CD14-positive monocyte (primary cell): ENCODE measurements around the gene LARGE2. TPM values are rescaled to one million over a fixed set of nuclear protein-coding genes. Genes with fewer than 3 reads are reported as not detected.

Experiments
- DNase-seq, 3 donors: peaks; one replicate each; pipeline ENCODE4 v3.0.0-alpha.2; 2011 to 2022
- H2AFZ ChIP-seq: 2 replicates; pipeline ENCODE4 v1.6.0; 2012; ENCODE audit warnings: mild to moderate bottlenecking, low read depth, low read length, inconsistent platforms; ENCODE audit not compliant: insufficient read depth, poor library complexity, severe bottlenecking
- H3K27ac ChIP-seq, 2 donors: 1 replicate in 1 of 2; 2 replicates in 1 of 2; pipeline ENCODE4 v1.5.1; 2012 to 2013; ENCODE audit warnings: low read length in 2 of 2, control low read depth in 1 of 2, inconsistent platforms in 1 of 2, low read depth in 1 of 2, mild to moderate bottlenecking in 1 of 2
- H3K27me3 ChIP-seq, 2 donors: one replicate each; pipeline versions ENCODE4 v1.6.0 to v1.6.1; 2011 to 2013; ENCODE audit warnings: low read length in 2 of 2; ENCODE audit not compliant: control insufficient read depth in 2 of 2, insufficient read depth in 2 of 2
- H3K36me3 ChIP-seq, 2 donors: replicated peaks in 1 of 2; 1 replicate in 1 of 2; 2 replicates in 1 of 2; pipeline versions ENCODE4 v1.5.1 to v1.6.1; 2012 to 2013; ENCODE audit warnings: low read length in 2 of 2, control low read depth in 1 of 2, inconsistent platforms in 1 of 2, mild to moderate bottlenecking in 1 of 2; ENCODE audit not compliant: insufficient read depth in 2 of 2, control insufficient read depth in 1 of 2
- H3K4me1 ChIP-seq, 2 donors: 1 replicate in 1 of 2; 2 replicates in 1 of 2; pipeline versions ENCODE4 v1.5.1 to v1.6.1; 2012 to 2013; ENCODE audit warnings: low read length in 2 of 2, control low read depth in 1 of 2, inconsistent platforms in 1 of 2, mild to moderate bottlenecking in 1 of 2, moderate library complexity in 1 of 2; ENCODE audit not compliant: insufficient read depth in 2 of 2, control insufficient read depth in 1 of 2
- H3K4me2 ChIP-seq: replicated peaks from 2 replicates; pipeline ENCODE3; 2012; ENCODE audit warnings: low read length, moderate library complexity, mild to moderate bottlenecking; ENCODE audit not compliant: poor library complexity, severe bottlenecking; ENCODE audit errors: extremely low read depth
- H3K4me3 ChIP-seq, 3 experiments: fragments of 200-600 bp in 1 of 3; sonication (generic) in 1 of 3; replicated peaks in 1 of 3; 1 replicate in 2 of 3; 2 replicates in 1 of 3; pipeline ENCODE4 v1.5.1; 2011 to 2013; ENCODE audit warnings: low read length in 3 of 3, mild to moderate bottlenecking in 3 of 3, control low read depth in 2 of 3, low read depth in 2 of 3, inconsistent platforms in 1 of 3, moderate library complexity in 1 of 3
- H3K79me2 ChIP-seq: 2 replicates; pipeline ENCODE4 v1.6.0; 2012; ENCODE audit warnings: mild to moderate bottlenecking, control low read depth, inconsistent platforms, low read length, moderate library complexity; ENCODE audit not compliant: insufficient read depth
- H3K9ac ChIP-seq: 2 replicates; pipeline ENCODE4 v1.6.0; 2017; ENCODE audit warnings: low read length, mild to moderate bottlenecking; ENCODE audit not compliant: insufficient read depth, poor library complexity, severe bottlenecking
- H3K9me3 ChIP-seq, 2 donors: replicated peaks in 1 of 2; 1 replicate in 1 of 2; 2 replicates in 1 of 2; pipeline versions ENCODE4 v1.5.1 to v1.6.1; 2012 to 2013; ENCODE audit warnings: low read length in 2 of 2, control low read depth in 1 of 2; ENCODE audit not compliant: control insufficient read depth in 1 of 2, insufficient read depth in 1 of 2
- H4K20me1 ChIP-seq: 2 replicates; pipeline ENCODE4 v1.6.0; 2012; ENCODE audit warnings: mild to moderate bottlenecking, low read length, control low read depth, moderate library complexity; ENCODE audit not compliant: insufficient read depth
- H3K27ac Mint-ChIP-seq, 7 donors: one replicate each; pipeline ENCODE4 v1.8.0; 2020; ENCODE audit warnings: mild to moderate bottlenecking in 7 of 7, mixed read lengths in 7 of 7, moderate library complexity in 6 of 7, inconsistent platforms in 2 of 7
- H3K27me3 Mint-ChIP-seq, 3 donors: one replicate each; pipeline ENCODE4 v1.8.0; 2021 to 2022; ENCODE audit warnings: low read depth in 3 of 3, mild to moderate bottlenecking in 3 of 3, mixed read lengths in 3 of 3, moderate library complexity in 3 of 3, inconsistent platforms in 1 of 3
- H3K36me3 Mint-ChIP-seq, 2 donors: one replicate each; pipeline ENCODE4 v1.8.0; 2020; ENCODE audit warnings: mixed read lengths in 2 of 2, inconsistent platforms in 1 of 2, mild to moderate bottlenecking in 1 of 2
- H3K4me1 Mint-ChIP-seq: one replicate; pipeline ENCODE4 v1.8.0; 2020; ENCODE audit warnings: mild to moderate bottlenecking, mixed read lengths
- H3K4me3 Mint-ChIP-seq, 2 donors: one replicate each; pipeline ENCODE4 v1.8.0; 2020; ENCODE audit warnings: mild to moderate bottlenecking in 2 of 2, mixed read lengths in 2 of 2, moderate library complexity in 1 of 2
- H3K9me3 Mint-ChIP-seq, 7 donors: one replicate each; pipeline ENCODE4 v1.8.0; 2020 to 2022; ENCODE audit warnings: mixed read lengths in 7 of 7, mild to moderate bottlenecking in 6 of 7, moderate library complexity in 6 of 7, inconsistent platforms in 2 of 7
- WGBS: methylation state at CpG from one replicate; pipeline ENCODE4 v1.1.5; 2013; ENCODE audit warnings: missing lambda C conversion rate; ENCODE audit not compliant: insufficient coverage; 5-methylcytosine and 5-hydroxymethylcytosine counted together
- intact Hi-C, 2 donors: fragments of 100-400 bp; cut with micrococcal nuclease; formaldehyde crosslinking; loops; one replicate each; pipeline versions ENCODE4 v1.15.0 to v1.15.1; 2023
- polyA plus RNA-seq, 3 donors: library from polyadenylated mRNA; depleted of rRNA in 1 of 3; unstranded in 2 of 3; stranded (reverse) in 1 of 3; fragments of 300-500 nt in 2 of 3; fragments of >200 nt in 1 of 3; fragmentation: Illumina TruSeq in 2 of 3; gene quantifications; 1 replicate in 2 of 3; 2 replicates in 1 of 3; pipeline ENCODE4 v1.2.3, GENCODE V29; 2012 to 2021
- TF ChIP-seq, protein P1 (sequence below): fragments of 200-600 bp; IDR thresholded peaks from one replicate; pipeline ENCODE4 v1.8.0; 2022; ENCODE audit warnings: antibody characterized with exemption, mild to moderate bottlenecking

The LARGE2 gene
- polyA plus RNA-seq, 3 donors, result 0.12 TPM; not detected in 2

DNA sequence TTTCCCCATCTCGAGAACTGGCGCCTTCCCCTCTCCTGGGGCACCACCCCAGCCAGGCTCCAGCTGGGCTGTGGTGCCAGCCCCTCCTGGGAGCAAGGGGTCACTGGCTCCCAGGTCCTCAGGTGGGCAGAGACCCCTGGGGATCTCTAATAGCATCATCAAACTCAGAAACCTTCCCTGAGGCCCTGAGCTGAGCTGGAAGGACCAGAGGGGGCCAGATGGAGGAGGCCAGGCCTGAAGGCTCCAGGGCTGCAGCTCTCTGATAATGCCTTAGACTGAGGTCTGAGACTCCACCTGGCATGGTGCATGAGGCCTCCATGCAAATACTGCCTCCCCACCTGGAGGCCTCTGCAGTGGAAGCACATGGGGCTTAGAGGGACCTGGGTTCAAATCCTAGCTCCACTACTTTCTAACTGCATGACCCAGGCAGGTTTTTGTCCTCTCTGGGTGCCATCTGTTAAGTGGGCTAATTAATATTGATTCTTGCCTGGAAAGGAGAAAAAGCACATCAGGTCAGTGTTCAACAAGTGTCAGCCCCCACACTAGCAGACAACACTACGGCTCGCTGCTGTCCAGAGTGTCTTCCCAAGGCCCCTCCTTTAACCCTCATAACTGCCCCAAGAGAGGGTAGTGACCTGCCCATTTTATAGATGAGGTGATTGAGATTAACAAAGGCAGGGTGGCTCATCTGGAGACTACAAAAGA is 35.5 kb upstream of the LARGE2 start:
- peaks cover 0 to 5% (median 0%) of the 10 kb centered on the region in 7 donors for H3K9me3 Mint-ChIP-seq
- no peak overlapping the region for H2AFZ ChIP-seq
- H3K4me1 Mint-ChIP-seq, result peaks cover 3% of the 10 kb centered on the region
- H3K36me3 Mint-ChIP-seq, result peaks cover 5 to 6% of the 10 kb centered on the region in 2 donors
- H3K27ac ChIP-seq, result no peak overlapping the region
- H3K27ac Mint-ChIP-seq, result no peak overlapping the region
- H3K9ac ChIP-seq, result no peak overlapping the region
- peaks cover 5 to 6% of the 10 kb centered on the region in 2 donors for H3K36me3 ChIP-seq
- WGBS, result no CpG with 5 or more reads among the region's 4 CpGs
- H3K9me3 ChIP-seq, result no peaks in the 10 kb centered on the region
- peaks cover 20 to 46% (median 29%) of the 10 kb centered on the region in 3 donors for H3K27me3 Mint-ChIP-seq
- no peak overlapping the region for H3K4me3 ChIP-seq
- no peaks in the 10 kb centered on the region for H3K79me2 ChIP-seq
- H4K20me1 ChIP-seq, result peaks cover 25% of the 10 kb centered on the region
- peaks cover 5 to 6% of the 10 kb centered on the region in 2 donors for H3K4me1 ChIP-seq
- H3K4me3 Mint-ChIP-seq, result peak overlapping the region in 1 of 2 donors; percentile 37
- TF ChIP-seq, protein P1, sequence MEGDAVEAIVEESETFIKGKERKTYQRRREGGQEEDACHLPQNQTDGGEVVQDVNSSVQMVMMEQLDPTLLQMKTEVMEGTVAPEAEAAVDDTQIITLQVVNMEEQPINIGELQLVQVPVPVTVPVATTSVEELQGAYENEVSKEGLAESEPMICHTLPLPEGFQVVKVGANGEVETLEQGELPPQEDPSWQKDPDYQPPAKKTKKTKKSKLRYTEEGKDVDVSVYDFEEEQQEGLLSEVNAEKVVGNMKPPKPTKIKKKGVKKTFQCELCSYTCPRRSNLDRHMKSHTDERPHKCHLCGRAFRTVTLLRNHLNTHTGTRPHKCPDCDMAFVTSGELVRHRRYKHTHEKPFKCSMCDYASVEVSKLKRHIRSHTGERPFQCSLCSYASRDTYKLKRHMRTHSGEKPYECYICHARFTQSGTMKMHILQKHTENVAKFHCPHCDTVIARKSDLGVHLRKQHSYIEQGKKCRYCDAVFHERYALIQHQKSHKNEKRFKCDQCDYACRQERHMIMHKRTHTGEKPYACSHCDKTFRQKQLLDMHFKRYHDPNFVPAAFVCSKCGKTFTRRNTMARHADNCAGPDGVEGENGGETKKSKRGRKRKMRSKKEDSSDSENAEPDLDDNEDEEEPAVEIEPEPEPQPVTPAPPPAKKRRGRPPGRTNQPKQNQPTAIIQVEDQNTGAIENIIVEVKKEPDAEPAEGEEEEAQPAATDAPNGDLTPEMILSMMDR, result no peak
- peaks cover 14 to 26% of the 10 kb centered on the region in 2 donors for H3K27me3 ChIP-seq
- intact Hi-C loops, result no loop called here
- no peak overlapping the region for H3K4me2 ChIP-seq
- DNase-seq, result no peak

DNA sequence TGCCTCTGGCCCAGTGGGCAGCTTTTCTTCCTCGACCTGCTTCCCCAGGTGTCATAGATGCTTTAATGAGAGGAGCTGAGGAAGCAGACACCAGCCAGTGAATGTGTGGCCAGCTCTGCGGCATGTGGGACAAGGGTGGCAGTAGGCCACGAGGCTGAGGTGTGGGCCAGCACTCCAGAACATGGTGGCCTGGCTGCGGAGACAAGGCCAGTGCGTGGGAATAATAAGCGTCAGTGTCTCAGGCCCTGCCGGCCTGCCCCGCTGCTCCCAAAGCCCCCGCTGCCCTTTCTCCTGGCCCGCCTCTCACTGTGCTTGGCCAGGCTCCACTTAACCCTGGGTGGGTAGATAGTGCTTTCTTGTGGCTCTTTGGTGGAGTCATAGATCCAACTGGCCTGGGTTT is 34.9 kb upstream of the LARGE2 start:
- no peaks in the 10 kb centered on the region for H3K36me3 Mint-ChIP-seq
- Histone ChIP-seq H3K79me2 (no peaks in the 10 kb centered on the region), H3K4me3 (no peak overlapping the region), H3K4me2 (no peak overlapping the region), H3K4me1 (peaks cover 5 to 6% of the 10 kb centered on the region in 2 donors), H3K9ac (no peak overlapping the region), H3K36me3 (peaks cover 0 to 2% of the 10 kb centered on the region in 2 donors), H3K9me3 (no peaks in the 10 kb centered on the region), H3K27me3 (peaks cover 14 to 27% of the 10 kb centered on the region in 2 donors), H2AFZ (no peak overlapping the region), H3K27ac (no peak overlapping the region), H4K20me1 (peaks cover 25% of the 10 kb centered on the region)
- H3K4me3 Mint-ChIP-seq, result no peak overlapping the region
- peaks cover 20 to 46% (median 29%) of the 10 kb centered on the region in 3 donors for H3K27me3 Mint-ChIP-seq
- 96% methylated on average over 10 of the region's 10 CpGs for WGBS
- intact Hi-C loops, result no loop called here
- DNase-seq, result no peak
- peaks cover 3% of the 10 kb centered on the region for H3K4me1 Mint-ChIP-seq
- TF ChIP-seq, protein P1, result no peak
- H3K27ac Mint-ChIP-seq, result no peak overlapping the region
- peaks cover 0 to 5% (median 0%) of the 10 kb centered on the region in 7 donors for H3K9me3 Mint-ChIP-seq
